H9 (cell line): ENCODE measurements around the gene PON2. TPM values are rescaled to one million over a fixed set of nuclear protein-coding genes. Genes with fewer than 3 reads are reported as not detected.

Experiments
- DNase-seq: peaks from one replicate; pipeline ENCODE4 v3.0.0-alpha.2; 2017
- H2AFZ ChIP-seq: one replicate; pipeline ENCODE4 v1.6.1; 2013; ENCODE audit warnings: mild to moderate bottlenecking, low read length, control low read depth, moderate library complexity
- H2AK5ac ChIP-seq: 2 replicates; pipeline ENCODE4 v1.6.1; 2013; ENCODE audit warnings: low read length, control low read depth, mixed read lengths; ENCODE audit not compliant: insufficient read length
- H2BK120ac ChIP-seq: one replicate; pipeline ENCODE4 v1.6.1; 2013; ENCODE audit warnings: low read depth, mild to moderate bottlenecking, low read length, control low read depth, inconsistent platforms; ENCODE audit not compliant: poor library complexity, severe bottlenecking
- H2BK12ac ChIP-seq: 2 replicates; pipeline ENCODE4 v1.6.1; 2013; ENCODE audit warnings: low read length, control low read depth, mixed read lengths, low read depth; ENCODE audit not compliant: insufficient read length
- H2BK15ac ChIP-seq: 2 replicates; pipeline ENCODE4 v1.6.1; 2013; ENCODE audit warnings: low read depth, low read length, control low read depth
- H2BK20ac ChIP-seq: one replicate; pipeline ENCODE4 v1.6.1; 2013; ENCODE audit warnings: low read depth, mild to moderate bottlenecking, low read length, control low read depth, inconsistent platforms; ENCODE audit not compliant: poor library complexity, severe bottlenecking
- H2BK5ac ChIP-seq: 2 replicates; pipeline ENCODE4 v1.6.1; 2013; ENCODE audit warnings: low read length, control low read depth, mixed read lengths; ENCODE audit not compliant: insufficient read length
- H3K14ac ChIP-seq: 2 replicates; pipeline ENCODE4 v1.6.1; 2013; ENCODE audit warnings: low read length, control low read depth; ENCODE audit not compliant: insufficient read depth
- H3K18ac ChIP-seq: 2 replicates; pipeline ENCODE4 v1.6.1; 2013; ENCODE audit warnings: low read depth, mild to moderate bottlenecking, mixed read lengths, low read length, control low read depth; ENCODE audit not compliant: insufficient read length
- H3K23ac ChIP-seq: 2 replicates; pipeline ENCODE4 v1.6.1; 2013; ENCODE audit warnings: low read length, control low read depth, mixed read lengths, low read depth; ENCODE audit not compliant: insufficient read length
- H3K23me2 ChIP-seq: 2 replicates; pipeline ENCODE4 v1.6.1; 2013; ENCODE audit warnings: low read depth, mild to moderate bottlenecking, mixed read lengths, low read length, control low read depth; ENCODE audit not compliant: insufficient read length, poor library complexity, severe bottlenecking
- H3K27ac ChIP-seq: 2 replicates; pipeline ENCODE4 v1.5.1; 2013; ENCODE audit warnings: low read length, control low read depth, mixed read lengths, low read depth; ENCODE audit not compliant: insufficient read length
- H3K27me3 ChIP-seq: 2 replicates; pipeline ENCODE4 v1.6.1; 2013; ENCODE audit warnings: low read length, control low read depth, inconsistent platforms; ENCODE audit not compliant: insufficient read depth
- H3K4ac ChIP-seq: 2 replicates; pipeline ENCODE4 v1.6.1; 2013; ENCODE audit warnings: low read depth, mild to moderate bottlenecking, control low read depth, inconsistent platforms, low read length, moderate library complexity
- H3K4me1 ChIP-seq: 2 replicates; pipeline ENCODE4 v1.6.1; 2013; ENCODE audit warnings: low read length, control low read depth, inconsistent platforms; ENCODE audit not compliant: insufficient read depth
- H3K4me2 ChIP-seq: 2 replicates; pipeline ENCODE4 v1.6.1; 2013; ENCODE audit warnings: low read length, control low read depth, mixed read lengths; ENCODE audit not compliant: insufficient read length, insufficient read depth
- H3K56ac ChIP-seq: 2 replicates; pipeline ENCODE4 v1.6.1; 2013; ENCODE audit warnings: low read depth, mild to moderate bottlenecking, mixed read lengths, low read length, control low read depth; ENCODE audit not compliant: insufficient read length
- H3K79me1 ChIP-seq: 2 replicates; pipeline ENCODE4 v1.6.1; 2013; ENCODE audit warnings: low read depth, mild to moderate bottlenecking, moderate library complexity, low read length, control low read depth, inconsistent platforms; ENCODE audit not compliant: insufficient read depth, poor library complexity, severe bottlenecking
- H3K79me2 ChIP-seq: 2 replicates; pipeline ENCODE4 v1.6.1; 2013; ENCODE audit warnings: low read length, control low read depth, inconsistent platforms; ENCODE audit not compliant: insufficient read depth
- H3K9ac ChIP-seq: 2 replicates; pipeline ENCODE4 v1.6.1; 2013; ENCODE audit warnings: low read length, control low read depth, mixed read lengths; ENCODE audit not compliant: insufficient read length; ENCODE audit errors: extremely low read depth
- H3K9me3 ChIP-seq: one replicate; pipeline ENCODE4 v1.6.1; 2013; ENCODE audit warnings: low read depth, low read length, inconsistent platforms; ENCODE audit not compliant: control insufficient read depth
- H3T11ph ChIP-seq: one replicate; pipeline ENCODE4 v1.6.1; 2013; ENCODE audit warnings: mild to moderate bottlenecking, low read length, control low read depth, inconsistent platforms
- H4K20me1 ChIP-seq: one replicate; pipeline ENCODE4 v1.6.1; 2013; ENCODE audit not compliant: control insufficient read depth, insufficient read length, insufficient read depth
- H4K5ac ChIP-seq: 2 replicates; pipeline ENCODE4 v1.6.1; 2013; ENCODE audit warnings: low read depth, mild to moderate bottlenecking, mixed read lengths, low read length, control low read depth; ENCODE audit not compliant: insufficient read length
- H4K8ac ChIP-seq: replicated peaks from 2 replicates; pipeline ENCODE4 v1.6.1; 2013; ENCODE audit warnings: low read length, control low read depth, mixed read lengths, low read depth; ENCODE audit not compliant: insufficient read length
- H4K91ac ChIP-seq: 2 replicates; pipeline ENCODE4 v1.6.1; 2013; ENCODE audit warnings: low read depth, mild to moderate bottlenecking, moderate library complexity, mixed read lengths, low read length, control low read depth; ENCODE audit not compliant: insufficient read length
- H3K27ac Mint-ChIP-seq, 3 experiments: 2 replicates in 2 of 3; 3 replicates in 1 of 3; pipeline ENCODE4 v1.8.0; 2020 to 2021; ENCODE audit warnings: mixed read lengths in 3 of 3, mild to moderate bottlenecking in 1 of 3, moderate library complexity in 1 of 3
- H3K27me3 Mint-ChIP-seq: 2 replicates; pipeline ENCODE4 v1.8.0; 2021; ENCODE audit warnings: low read depth, mild to moderate bottlenecking, moderate library complexity, mixed read lengths
- H3K36me3 Mint-ChIP-seq, 3 experiments: 2 replicates in 2 of 3; 3 replicates in 1 of 3; pipeline ENCODE4 v1.8.0; 2020 to 2021; ENCODE audit warnings: low read depth in 3 of 3, mixed read lengths in 3 of 3; ENCODE audit not compliant: insufficient read depth in 1 of 3
- H3K4me1 Mint-ChIP-seq, 2 experiments: 2 replicates each; pipeline ENCODE4 v1.8.0; 2020; ENCODE audit warnings: mixed read lengths in 2 of 2
- H3K4me3 Mint-ChIP-seq, 2 experiments: 2 replicates in 1 of 2; 3 replicates in 1 of 2; pipeline ENCODE4 v1.8.0; 2020 to 2021; ENCODE audit warnings: mild to moderate bottlenecking in 2 of 2, mixed read lengths in 2 of 2, moderate library complexity in 1 of 2
- H3K9me3 Mint-ChIP-seq, 2 experiments: 2 replicates in 1 of 2; 3 replicates in 1 of 2; pipeline ENCODE4 v1.8.0; 2020; ENCODE audit warnings: mild to moderate bottlenecking in 2 of 2, mixed read lengths in 2 of 2, moderate library complexity in 1 of 2
- WGBS: extraction: QIAGEN DNeasy Blood & Tissue Kit; methylation state at CpG from one replicate; pipeline ENCODE4 v1.1.7; 2013; ENCODE audit warnings: missing lambda C conversion rate, low lambda C conversion rate, mixed read lengths; ENCODE audit not compliant: insufficient read length; ENCODE audit errors: extremely low coverage; 5-methylcytosine and 5-hydroxymethylcytosine counted together
- total RNA-seq: library from RNA; stranded (reverse); gene quantifications from 2 replicates; pipeline ENCODE4 v1.2.1, GENCODE V29; 2021
- TF ChIP-seq, protein P1 (sequence below): fragments of 200-600 bp; sonication (generic); conservative IDR thresholded peaks from 3 replicates; pipeline ENCODE4 v1.8.0; 2021; ENCODE audit warnings: antibody characterized with exemption, mild to moderate bottlenecking

Gene PON2
- total RNA-seq, 1 experiment from 2014 or later = 26.7 TPM

DNA sequence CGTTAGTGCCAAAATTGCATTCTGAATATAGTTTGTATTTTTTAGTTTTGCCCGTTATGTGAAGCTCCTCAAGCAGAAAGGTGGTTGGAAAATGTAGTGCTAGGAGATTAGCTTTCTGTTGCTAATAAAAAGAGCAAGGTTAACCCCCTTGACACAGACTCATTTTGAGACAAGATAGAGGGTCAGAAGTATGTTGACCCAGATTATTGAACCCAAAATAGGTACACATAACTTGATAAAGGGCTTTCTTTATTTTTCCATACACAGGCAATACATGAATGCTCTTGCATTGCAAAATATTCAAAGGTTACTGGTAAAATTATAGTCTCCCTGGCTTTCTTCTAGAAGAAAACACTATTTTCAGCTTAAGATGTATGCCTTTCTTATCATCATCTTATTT lies 10.0 kb upstream of the PON2 start:
- H2AK5ac ChIP-seq = no peak overlapping the region
- no peak overlapping the region for H2AFZ ChIP-seq
- H2BK12ac ChIP-seq = no peak overlapping the region
- Mint-ChIP-seq H3K4me1 (no peaks in the 10 kb centered on the region), H3K4me3 (no peak overlapping the region), H3K9me3 (no peaks in the 10 kb centered on the region), H3K27me3 (peaks cover 1% of the 10 kb centered on the region; the same call in 1 of the 2 replicates), H3K27ac (no peak overlapping the region), H3K36me3 (no peaks in the 10 kb centered on the region)
- H3K56ac ChIP-seq = no peak overlapping the region
- H3K4me2 ChIP-seq = no peak overlapping the region
- no peaks in the 10 kb centered on the region for H3K79me2 ChIP-seq
- no peak overlapping the region for H3K9ac ChIP-seq
- H4K8ac ChIP-seq = no peak overlapping the region
- no peak for DNase-seq
- no peak overlapping the region for H2BK20ac ChIP-seq
- H2BK15ac ChIP-seq = no peak overlapping the region
- H3K23me2 ChIP-seq = no peaks in the 10 kb centered on the region
- no peak overlapping the region for H3K18ac ChIP-seq
- no peaks in the 10 kb centered on the region for H3K4me1 ChIP-seq
- H3K14ac ChIP-seq = no peak overlapping the region
- H4K20me1 ChIP-seq = no peaks in the 10 kb centered on the region
- TF ChIP-seq, protein P1, sequence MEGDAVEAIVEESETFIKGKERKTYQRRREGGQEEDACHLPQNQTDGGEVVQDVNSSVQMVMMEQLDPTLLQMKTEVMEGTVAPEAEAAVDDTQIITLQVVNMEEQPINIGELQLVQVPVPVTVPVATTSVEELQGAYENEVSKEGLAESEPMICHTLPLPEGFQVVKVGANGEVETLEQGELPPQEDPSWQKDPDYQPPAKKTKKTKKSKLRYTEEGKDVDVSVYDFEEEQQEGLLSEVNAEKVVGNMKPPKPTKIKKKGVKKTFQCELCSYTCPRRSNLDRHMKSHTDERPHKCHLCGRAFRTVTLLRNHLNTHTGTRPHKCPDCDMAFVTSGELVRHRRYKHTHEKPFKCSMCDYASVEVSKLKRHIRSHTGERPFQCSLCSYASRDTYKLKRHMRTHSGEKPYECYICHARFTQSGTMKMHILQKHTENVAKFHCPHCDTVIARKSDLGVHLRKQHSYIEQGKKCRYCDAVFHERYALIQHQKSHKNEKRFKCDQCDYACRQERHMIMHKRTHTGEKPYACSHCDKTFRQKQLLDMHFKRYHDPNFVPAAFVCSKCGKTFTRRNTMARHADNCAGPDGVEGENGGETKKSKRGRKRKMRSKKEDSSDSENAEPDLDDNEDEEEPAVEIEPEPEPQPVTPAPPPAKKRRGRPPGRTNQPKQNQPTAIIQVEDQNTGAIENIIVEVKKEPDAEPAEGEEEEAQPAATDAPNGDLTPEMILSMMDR = no peak
- no peak overlapping the region for H2BK120ac ChIP-seq
- H3K27ac ChIP-seq = no peak overlapping the region
- H2BK5ac ChIP-seq = no peak overlapping the region
- H3K79me1 ChIP-seq = no peaks in the 10 kb centered on the region
- H3K23ac ChIP-seq = no peak overlapping the region
- no peak overlapping the region for H3T11ph ChIP-seq
- no CpG with 5 or more reads among the region's 2 CpGs for WGBS
- no peaks in the 10 kb centered on the region for H3K9me3 ChIP-seq
- H4K5ac ChIP-seq = no peak overlapping the region
- no peak overlapping the region for H3K4ac ChIP-seq
- no peaks in the 10 kb centered on the region for H3K27me3 ChIP-seq
- H4K91ac ChIP-seq = no peak overlapping the region
